ENCODE measurements around the gene CELA2A. TPM values are rescaled to one million over a fixed set of nuclear protein-coding genes. Genes with fewer than 3 reads are reported as not detected.

CELA2A gene
- total RNA-seq, 4 donors from 2014 or later, result not detected

DNA sequence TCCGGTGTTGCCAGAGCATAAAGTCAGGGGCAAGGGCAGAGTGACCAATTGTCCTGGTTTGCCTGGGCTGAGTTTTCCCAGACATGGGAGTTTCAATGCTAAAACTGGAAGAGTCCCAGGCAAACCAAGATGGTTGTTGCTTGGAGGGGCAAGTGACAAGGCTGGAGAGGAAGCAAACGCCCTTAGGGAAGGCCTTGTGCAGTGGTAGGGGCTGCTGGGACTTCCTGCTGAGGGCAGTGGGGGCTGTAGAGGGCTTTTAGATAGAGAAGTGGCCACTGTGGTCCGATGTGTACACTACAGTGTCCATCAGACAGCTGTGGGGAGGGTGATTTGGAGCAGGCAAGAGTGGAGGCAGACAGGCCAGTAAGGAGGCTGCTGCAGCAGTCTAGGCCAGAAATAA is 7.0 kb upstream of the CELA2A start:
- no peak for DNase-seq
- Histone ChIP-seq H3K27ac (no peak overlapping the region), H3K4me3 (replicated peaks in 1 of 3) (no peak overlapping the region), H3K27me3 (no peaks in the 10 kb centered on the region), H3K4me1 (no peaks in the 10 kb centered on the region), H3K9me3 (no peaks in the 10 kb centered on the region), H3K36me3 (no peaks in the 10 kb centered on the region)
- intact Hi-C loops (cut with DNase I), result no loop called here
- TF ChIP-seq POLR2A (IDR thresholded peaks at IDR 0.05), result no peak
- TF ChIP-seq, protein P1, sequence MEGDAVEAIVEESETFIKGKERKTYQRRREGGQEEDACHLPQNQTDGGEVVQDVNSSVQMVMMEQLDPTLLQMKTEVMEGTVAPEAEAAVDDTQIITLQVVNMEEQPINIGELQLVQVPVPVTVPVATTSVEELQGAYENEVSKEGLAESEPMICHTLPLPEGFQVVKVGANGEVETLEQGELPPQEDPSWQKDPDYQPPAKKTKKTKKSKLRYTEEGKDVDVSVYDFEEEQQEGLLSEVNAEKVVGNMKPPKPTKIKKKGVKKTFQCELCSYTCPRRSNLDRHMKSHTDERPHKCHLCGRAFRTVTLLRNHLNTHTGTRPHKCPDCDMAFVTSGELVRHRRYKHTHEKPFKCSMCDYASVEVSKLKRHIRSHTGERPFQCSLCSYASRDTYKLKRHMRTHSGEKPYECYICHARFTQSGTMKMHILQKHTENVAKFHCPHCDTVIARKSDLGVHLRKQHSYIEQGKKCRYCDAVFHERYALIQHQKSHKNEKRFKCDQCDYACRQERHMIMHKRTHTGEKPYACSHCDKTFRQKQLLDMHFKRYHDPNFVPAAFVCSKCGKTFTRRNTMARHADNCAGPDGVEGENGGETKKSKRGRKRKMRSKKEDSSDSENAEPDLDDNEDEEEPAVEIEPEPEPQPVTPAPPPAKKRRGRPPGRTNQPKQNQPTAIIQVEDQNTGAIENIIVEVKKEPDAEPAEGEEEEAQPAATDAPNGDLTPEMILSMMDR (IDR thresholded peaks at IDR 0.05), result no peak
- WGBS, 2 donors, result 81% methylated on average over 3 of the region's 3 CpGs

DNA sequence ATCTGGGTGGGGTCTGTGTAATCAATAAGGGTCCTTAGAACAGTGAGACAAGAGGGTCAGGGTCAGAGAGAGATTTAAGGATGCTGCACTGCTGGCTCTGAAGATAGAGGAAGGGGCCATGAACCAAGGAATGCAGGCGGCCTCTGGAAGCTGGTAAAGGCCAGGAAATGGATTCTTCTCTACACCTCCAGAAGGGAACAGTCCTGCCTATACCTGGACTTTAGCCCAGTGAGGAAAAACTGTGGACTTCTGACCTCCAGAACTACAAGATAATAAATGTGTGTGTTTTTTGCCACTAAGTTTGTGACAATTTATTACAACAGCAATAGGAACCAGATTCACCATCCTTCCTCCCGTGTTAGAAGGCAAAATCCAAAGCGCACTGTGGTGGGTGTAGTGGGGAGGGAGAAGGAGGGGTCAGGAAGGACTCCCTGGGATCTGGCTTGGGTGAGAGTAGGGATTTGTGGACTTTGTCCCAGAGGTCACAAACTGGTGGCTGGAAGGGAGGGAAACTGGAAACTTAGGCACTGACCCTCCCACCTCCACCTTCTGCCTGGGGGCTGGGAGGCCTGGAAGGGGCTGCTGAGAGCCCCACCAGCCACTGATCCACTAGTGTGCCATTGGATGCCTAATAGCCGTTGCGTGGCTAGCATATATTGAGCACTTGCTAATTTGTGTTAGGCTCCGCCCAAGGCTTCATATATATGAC is 5.4 kb upstream of the CELA2A start:
- no peak for TF ChIP-seq POLR2A (IDR thresholded peaks at IDR 0.05)
- TF ChIP-seq, protein P1 (IDR thresholded peaks at IDR 0.05), result no peak
- intact Hi-C loops (cut with DNase I), result no loop called here
- no peak overlapping the region for H3K27ac ChIP-seq
- no peak overlapping the region for H3K4me3 ChIP-seq (replicated peaks in 1 of 3)
- no peak for DNase-seq
- no peaks in the 10 kb centered on the region for H3K36me3 ChIP-seq
- no peaks in the 10 kb centered on the region for H3K9me3 ChIP-seq
- WGBS, 2 donors, result 85 to 90% methylated on average over 6 of the region's 6 CpGs
- no peaks in the 10 kb centered on the region for H3K27me3 ChIP-seq
- no peaks in the 10 kb centered on the region for H3K4me1 ChIP-seq

DNA sequence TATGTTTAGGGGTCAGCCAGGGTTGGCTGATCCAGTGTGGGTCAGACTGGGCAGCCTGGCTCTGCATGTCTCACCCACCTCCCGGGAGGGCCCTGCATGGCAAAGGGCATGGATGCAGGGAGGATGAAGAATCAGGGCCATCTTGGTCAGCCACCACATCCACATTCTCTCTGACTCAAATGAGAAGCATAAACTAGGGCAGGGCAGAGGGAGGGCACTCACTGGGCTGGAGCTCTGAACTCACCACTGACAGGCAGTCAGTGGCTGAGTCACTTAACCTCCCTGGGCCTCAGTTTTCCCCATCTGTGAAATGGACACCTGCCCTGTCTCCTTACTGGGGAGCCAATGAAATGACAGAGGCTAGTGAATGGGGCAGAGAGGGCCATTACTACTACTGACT is 4.3 kb upstream of the CELA2A start:
- Histone ChIP-seq H3K27ac (no peak overlapping the region), H3K4me3 (replicated peaks in 1 of 3) (no peak overlapping the region), H3K9me3 (no peaks in the 10 kb centered on the region), H3K4me1 (no peaks in the 10 kb centered on the region), H3K27me3 (no peaks in the 10 kb centered on the region), H3K36me3 (no peaks in the 10 kb centered on the region)
- TF ChIP-seq, protein P1 (IDR thresholded peaks at IDR 0.05), result no peak
- TF ChIP-seq POLR2A (IDR thresholded peaks at IDR 0.05), result no peak
- intact Hi-C loops (cut with DNase I), result no loop called here
- WGBS, 2 donors, result 100% methylated on average over 1 of the region's 1 CpG; no CpG with 5 or more reads in 1 of the 2 donors
- no peak for DNase-seq

DNA sequence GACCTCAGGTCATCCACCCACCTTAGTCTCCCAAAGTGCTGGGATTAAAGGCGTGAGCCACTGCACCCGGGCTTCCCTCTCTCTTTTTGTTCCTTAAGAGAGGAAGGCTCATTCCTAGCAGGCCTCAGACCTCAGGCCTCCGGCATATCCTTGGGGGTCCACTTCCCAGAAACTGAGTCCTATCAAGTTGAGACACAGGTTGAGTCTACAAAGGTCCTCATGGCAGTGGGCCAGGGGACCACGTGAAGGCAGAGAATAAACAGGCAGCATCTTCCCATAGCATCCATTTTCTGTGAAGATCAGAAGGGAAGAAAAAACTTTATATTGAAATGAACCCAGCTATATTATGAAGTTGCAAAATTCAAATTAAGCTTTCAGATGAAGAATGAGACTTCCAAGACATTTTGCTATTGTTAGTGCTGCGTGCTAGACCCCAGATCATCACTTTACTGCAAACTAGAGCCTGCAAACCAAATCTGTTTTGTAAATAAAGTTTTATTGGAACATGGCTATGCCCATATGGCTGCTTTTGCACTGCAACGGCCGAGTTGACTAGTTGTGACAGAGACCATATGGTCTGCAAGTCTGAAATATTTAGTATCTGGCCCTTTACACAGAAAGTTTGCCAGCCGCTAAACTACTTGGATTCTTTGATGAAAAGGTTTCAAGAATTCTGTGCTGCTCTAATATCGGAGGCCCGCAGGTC is 3.5 kb upstream of the CELA2A start:
- intact Hi-C loops (cut with DNase I), result no loop called here

More for the DNA sequence above, 3.5 kb upstream of the CELA2A start:
- DNase-seq, result no peak
- TF ChIP-seq, protein P1 (IDR thresholded peaks at IDR 0.05), result no peak
- no peak for TF ChIP-seq POLR2A (IDR thresholded peaks at IDR 0.05)
- Histone ChIP-seq H3K9me3 (no peaks in the 10 kb centered on the region), H3K4me3 (replicated peaks in 1 of 3) (no peak overlapping the region), H3K27me3 (no peaks in the 10 kb centered on the region), H3K27ac (no peak overlapping the region), H3K36me3 (no peaks in the 10 kb centered on the region), H3K4me1 (no peaks in the 10 kb centered on the region)
- 89 to 93% methylated on average over 10 of the region's 10 CpGs for WGBS, 2 donors
